NCI-H345 (cell line): ENCODE measurements around the gene PLXDC1.

Source experiments
- DNase-seq: peaks from one replicate; lab custom pipeline; 2025; lab: John Stamatoyannopoulos, UW

Gene PLXDC1

DNA sequence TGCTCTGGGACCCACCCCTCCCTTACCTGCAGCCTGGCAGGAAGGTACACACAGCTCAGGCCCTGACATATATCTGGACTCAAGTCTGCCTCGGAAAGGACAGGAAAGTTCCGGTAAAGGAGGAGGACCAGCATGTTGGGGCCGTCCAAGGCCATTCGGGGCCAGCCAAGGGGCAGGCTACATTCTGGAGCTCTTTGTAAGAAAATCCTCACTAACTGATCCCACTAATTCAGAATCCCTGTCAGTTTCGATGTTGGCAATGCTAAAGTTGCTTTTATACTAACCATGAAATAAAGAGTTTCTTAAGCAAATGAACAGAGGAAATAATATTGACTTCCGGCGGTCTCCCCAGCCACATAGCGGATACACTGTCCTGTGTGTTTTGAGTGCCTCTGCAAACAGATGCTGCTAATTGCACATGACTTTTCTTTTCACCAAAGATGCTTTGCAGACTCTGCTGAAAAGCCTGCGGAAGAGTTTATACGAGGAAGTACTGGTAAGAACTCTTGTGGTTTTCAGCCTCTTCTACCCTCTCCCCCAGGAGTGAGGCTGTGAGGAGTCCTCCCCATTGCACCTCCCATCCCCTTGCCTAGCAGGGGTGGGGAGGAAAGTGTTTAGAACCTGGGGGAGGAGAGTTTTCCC is 54.8 kb downstream of the PLXDC1 start:
- DNase-seq, result no peak

DNA sequence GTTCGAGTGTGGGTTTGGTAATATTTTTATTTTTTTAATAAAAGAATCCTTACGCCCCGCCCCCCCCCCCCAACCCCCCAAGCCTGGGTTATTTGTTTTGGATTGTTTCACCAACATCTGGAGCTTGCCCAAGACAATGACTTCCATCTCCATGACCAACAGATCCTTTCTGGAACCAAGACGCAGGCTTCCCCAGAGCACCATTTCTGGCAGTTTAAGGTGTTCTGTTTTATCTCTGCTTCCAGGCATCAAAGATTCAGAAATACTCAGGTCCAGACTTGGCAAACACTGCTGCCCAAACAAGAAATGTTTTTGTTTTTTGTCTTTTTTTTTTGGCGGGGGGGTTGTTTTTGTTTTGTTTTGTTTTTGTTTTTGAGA is 56.1 kb downstream of the PLXDC1 start:
- no peak for DNase-seq

DNA sequence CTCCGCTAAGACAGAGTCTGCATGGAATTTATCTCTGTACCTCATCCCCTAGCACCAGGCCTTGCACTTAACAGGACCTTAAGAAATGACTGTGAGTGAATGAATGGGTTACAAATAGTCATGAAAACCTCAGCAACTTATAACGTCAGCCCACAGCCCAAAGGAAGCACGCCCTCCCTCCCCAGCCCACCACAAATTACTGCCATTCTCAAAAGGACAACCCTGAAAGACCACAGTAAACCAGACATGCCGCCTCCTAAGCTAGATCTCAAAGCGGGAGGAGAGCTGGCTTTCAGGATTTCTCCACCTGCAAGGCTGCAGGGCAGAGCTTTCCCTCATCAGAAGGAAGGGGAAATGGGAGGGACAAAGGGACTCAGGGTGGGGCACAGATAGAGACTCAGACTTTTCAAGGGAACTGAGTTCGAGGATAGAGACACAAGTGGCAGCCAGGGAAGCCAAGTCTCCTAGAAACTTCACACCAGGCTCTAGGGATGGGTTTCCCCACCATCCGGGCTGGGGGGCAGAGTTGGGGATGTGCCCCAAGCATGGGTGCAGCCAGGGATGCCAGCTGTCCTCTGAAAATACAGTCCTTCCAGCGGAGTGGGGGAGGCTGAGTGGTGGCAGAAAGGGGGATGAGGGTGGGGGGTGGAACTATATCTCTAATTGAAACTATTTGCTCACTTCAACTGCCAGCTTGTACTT is 56.7 kb downstream of the PLXDC1 start:
- DNase-seq, result no peak

DNA sequence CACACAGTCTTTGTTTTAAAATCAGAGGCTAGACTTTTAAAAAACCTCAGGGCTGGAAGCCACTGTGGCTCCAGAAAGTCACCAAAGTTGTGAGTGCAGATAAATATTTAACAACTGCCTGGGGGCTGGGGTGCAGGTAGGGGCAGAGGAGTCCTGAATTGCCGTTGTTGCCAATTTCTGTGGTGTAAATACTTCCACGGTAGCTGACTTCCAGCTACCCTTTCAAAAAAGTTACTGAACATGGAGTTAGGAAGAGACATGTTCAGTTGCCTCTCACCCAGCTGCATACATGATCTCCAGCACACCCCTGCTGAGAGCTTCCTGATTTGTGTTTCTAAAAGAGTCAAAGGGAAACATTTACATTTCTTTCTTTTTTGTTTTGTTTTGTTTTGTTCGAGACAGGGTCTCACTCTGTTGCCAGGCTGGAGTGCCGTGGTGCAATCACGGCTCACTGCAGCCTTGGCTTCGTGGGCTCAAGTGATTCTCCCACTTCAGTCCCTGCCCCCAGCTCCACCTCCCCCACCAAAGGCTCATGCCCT is 58.7 kb downstream of the PLXDC1 start:
- DNase-seq, result no peak

DNA sequence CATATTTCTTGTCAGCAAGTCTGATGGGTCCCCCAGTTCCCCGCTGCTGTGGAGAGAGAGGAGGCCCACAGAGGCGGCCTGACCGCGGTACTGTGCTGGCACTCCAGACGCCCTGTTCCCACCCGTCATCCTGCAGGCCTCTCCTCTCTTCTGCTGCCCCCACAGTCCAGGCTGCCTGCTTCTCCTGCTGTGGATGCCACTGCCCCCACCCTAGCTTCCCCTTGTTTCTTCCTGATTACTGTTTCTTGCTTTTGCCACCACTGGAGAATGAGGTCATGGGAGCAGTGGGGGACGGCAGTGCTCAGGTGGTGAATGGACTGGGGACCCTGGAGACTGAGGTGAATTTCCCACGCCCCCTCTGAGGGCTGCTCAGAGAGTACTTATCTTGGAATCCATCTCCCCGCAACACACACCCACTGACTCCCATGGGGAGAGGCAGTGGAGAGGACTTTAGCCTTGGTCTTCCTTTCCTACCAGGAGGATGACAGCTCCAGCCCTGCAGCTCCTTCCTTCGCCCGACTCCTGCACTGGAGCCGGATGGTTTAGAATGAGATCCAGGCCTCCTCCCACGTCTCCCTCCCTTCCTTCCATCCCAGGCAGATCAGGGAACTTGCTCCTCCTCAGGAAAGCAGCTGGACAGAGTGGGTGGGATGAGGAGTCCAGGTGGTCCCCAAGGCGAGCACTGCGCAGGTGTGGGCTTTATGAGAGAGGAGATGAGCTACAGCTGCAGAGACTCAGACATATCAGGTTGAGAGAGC is 60.4 kb downstream of the PLXDC1 start:
- DNase-seq, result no peak

DNA sequence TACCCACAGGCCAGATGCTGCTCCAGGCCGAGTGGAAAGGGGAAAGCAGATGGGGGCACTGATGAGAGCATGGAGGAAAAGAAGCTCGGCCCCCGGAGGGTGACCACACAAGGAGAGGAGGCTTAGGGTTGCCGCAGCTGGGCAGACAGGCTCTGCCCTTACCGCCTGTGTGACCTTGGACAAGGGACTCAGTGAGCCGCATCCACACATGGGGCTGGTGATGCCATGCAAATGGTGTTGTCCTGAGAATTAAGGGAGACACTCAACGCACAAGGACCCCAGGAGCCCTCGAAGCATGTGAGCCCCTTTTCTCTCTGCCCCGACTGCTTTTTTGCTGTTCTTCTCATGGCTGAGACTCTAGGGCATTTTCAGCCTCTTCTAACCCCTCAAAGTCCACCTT is 61.0 kb downstream of the PLXDC1 start:
- no peak for DNase-seq

DNA sequence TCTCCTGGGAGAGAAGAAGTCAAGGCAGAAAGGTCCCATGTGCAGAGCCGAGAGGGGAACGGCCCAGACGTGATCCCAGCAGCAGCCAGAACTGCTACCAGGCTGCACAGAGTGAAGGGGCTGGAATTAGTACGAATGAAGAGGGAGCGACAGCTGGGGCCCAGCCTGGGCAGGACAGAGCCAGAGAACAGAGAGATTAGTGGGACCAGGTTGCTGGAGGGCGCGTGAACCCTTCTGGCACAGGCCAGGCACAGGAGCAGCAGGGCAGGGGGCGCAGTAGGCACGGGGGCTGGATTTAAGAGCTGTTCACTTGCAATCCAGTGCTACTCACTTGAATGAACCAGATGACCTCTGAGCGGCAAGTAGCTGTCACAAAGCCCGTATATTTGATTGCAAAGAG is 66.9 kb downstream of the PLXDC1 start:
- no peak for DNase-seq

DNA sequence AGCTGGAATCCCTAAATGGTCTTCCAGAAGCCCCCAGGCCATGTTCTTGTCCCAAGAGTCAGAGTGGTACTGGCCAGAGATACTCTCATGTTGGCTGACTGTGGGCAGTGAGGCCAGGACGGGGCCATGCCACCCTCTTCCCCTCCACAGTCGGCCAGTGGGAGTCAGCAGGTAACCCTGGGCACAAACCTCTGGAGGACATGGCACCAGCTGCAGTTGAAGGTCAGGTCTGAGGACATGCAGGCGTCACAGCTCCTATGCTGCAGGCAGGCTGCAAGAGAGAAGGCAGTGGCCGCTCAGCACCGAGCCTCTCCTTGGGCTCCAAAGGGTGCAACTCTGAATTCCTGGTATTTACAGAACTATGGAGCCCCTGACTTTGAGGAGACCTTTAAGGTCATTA is 68.2 kb downstream of the PLXDC1 start:
- no peak for DNase-seq

DNA sequence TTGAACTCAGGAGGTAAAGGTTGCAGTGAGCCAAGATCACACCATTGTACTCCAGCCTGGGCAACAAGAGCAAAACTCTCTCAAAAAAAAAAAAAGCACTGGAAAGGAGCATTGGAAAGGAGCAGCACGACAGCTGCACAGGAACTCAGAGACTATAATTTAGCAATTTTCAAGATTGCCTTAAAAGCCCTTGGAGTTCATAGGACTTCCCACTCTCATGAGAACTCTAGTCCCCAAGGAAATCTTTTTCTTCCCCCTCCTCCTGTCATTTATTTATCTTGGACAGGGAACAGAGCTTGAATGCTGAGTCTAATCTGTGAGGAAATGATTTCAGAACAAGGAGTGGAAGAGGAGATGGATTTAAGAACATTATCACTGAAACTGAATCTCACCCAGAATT is 69.0 kb downstream of the PLXDC1 start:
- DNase-seq, result no peak

DNA sequence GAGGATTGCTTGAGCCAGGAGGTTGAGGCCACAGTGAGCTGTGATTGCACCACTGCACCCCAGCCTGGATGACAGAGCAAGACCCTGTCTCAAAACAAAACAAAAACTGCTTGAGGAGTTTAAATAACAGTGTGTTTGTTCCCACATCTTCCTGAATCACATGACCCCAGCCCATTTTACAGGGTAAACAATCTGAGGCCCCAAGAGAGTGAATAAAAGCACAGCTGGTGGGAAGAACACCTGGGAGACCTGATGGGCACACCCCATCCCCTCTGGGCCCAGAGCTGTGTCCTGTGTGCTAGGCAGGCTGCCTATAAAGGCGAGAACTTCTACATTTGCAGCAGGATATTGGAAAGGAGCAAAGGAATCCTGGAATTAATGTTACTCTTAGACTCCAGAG is 69.6 kb downstream of the PLXDC1 start:
- peak; percentile 22 for DNase-seq

DNA sequence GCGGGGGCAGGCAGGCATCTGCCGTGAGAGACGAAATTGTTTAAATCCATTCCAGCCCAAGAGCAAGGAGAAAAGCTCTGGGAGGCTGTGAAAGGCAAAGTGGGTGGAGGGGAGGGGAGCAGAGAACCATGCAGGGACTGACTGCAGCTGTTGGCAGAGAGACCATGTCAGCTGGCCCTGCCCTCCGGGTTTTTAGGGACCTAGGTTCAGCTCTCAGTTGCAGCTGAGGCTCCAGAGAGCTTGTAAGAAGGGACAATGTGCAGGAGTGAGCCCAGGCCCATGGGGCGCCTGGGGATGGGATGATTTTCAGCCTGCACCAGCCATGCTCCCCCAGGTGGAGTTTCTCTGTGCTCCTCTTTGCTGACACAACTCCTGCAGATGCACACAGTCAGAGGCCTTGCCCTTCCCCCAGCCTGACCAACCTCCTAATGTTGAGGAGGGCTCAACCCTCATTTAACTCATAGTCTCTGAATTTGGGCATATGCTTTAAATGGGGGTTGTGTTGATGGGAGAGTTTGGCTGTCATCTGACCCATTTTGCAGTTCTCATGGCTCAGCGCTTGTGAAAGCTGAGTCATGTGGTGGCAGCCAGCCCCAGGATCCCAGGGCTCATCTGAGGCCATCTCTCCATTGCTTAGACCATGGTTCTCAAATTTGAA is 70.9 kb downstream of the PLXDC1 start:
- no peak for DNase-seq

DNA sequence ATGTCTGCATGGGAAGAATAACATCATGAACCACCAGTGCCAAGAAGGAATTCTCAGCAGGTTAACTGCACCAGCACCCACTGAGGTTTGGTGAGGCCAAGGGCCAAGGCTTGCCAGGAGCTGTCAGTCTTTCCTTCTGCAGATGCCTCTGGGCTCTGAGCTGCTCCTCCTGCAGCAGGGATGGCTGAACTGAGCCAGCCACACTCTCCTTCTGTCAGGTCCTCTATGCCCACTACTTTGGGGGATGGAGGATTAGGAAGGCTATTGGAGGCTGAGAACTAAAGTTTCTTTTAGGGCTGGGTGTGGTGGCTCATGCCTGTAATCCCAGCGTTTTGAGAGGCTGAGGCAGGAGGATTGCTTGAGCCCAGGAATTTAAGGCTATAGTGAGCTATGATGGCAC is 71.6 kb downstream of the PLXDC1 start:
- no peak for DNase-seq

DNA sequence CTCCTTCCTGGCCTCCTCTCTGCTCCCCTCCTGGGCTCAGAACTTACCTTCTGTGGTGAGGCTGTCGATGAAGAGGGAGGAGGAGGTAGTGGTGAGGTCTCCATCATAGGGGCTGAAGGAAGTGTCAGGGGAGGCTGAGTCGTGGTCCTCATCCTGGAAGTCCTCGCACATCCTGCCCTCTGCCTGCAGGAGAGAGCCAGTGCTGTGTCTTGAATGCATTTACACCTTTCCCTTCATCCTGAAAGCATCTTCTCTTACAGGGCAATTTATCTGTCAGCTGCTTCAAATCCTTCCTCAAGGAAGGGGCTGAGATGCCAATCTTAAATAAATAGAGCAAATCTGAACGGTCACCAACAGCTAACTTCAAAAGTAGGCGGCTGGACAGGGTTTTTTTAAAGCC is 73.6 kb downstream of the PLXDC1 start:
- DNase-seq, result no peak

DNA sequence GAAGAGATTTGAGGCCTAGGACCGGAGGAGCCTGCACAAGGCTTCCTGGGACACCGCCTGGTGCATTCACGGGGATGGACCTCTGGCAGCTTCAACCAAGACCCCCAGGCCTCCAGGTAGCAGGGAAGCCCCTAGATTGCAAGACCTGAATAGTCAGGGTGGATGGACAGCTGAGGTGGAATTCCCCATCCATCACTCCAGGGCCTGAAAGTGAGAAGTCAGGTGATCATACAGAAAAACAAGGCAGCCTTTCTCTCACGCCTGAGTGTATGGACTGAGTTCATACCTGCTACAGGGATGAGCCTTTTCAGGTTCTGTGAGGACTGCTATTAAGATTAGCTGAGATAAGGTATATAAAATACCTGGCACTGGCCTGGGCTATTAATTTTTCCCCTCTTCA is 74.2 kb downstream of the PLXDC1 start:
- DNase-seq, result no peak

DNA sequence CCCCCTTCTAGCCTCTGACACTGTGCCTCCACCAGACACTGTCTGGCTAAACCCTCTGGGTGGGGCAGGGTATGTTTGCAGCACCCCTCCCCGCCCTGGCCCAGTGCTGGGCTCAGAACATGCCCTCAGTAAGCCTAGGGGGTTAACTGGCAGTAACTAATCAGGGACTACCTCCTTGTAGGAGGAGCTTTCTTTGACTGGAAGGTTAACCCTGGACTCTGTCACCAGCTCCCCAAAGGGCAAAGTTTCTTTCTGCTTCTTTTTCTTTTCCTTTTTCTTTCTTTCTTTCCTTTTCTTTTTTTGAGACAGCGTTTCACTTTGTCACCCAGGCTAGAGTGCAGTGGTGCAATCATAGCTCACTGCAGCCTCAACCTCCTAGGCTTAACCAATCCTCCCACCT is 76.8 kb downstream of the PLXDC1 start:
- no peak for DNase-seq

DNA sequence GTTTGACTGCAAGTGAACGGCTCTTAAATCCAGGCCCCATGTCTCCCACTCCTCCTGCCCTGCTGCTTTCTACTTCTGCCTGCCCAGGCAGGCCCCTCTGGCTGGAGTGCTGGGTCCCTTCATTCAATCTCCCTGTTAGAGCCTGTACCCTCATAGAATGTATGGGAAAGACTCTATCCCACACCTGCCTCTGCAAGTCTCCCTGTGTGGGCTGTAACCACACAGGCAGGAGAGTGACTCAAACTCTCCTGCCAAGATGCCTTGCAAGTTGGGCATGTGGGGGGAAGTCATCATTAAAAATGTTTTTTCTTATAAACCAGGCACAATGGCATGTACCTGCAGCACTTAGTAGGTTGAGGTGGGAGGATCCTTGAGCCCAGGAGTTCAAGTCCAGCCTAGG is 77.5 kb downstream of the PLXDC1 start:
- peak; percentile 14 for DNase-seq

DNA sequence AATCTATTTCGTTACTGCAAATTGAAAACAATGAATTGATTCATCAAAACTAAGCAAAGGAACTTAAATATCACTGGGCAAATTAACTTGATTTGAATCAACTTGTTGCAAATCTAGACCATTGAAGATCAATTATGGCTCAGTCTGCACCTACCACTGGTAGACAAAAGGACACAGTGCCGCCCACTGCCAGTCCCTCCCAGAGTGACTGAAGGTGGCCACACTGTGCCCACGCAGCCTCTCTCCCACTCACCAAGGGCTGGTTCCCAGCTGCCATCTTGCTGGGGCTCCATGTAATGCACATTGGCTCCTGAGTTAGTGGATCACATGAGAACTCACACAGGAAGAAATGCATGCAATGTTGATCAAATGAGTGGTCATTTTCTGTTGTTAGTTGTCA is 78.1 kb downstream of the PLXDC1 start:
- no peak for DNase-seq

DNA sequence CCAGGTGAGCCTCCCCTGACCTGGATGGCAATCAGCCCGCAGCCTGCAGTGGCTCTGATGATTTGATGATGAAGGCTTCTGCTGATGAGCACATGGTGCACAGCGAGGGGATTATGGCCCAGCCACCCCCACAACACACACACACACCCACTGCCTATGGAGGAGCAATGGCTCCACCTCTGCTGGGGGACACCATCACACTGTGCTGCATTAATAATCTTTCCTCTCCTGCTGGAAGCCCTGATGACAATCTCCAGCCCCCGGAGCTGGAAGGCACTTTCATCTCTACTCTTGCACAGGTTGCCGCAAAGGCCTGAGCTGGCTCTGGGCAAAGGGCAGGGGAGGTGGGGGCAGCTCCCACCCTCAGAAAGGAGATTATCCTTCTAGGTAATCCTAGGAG is 79.9 kb downstream of the PLXDC1 start:
- DNase-seq, result no peak

DNA sequence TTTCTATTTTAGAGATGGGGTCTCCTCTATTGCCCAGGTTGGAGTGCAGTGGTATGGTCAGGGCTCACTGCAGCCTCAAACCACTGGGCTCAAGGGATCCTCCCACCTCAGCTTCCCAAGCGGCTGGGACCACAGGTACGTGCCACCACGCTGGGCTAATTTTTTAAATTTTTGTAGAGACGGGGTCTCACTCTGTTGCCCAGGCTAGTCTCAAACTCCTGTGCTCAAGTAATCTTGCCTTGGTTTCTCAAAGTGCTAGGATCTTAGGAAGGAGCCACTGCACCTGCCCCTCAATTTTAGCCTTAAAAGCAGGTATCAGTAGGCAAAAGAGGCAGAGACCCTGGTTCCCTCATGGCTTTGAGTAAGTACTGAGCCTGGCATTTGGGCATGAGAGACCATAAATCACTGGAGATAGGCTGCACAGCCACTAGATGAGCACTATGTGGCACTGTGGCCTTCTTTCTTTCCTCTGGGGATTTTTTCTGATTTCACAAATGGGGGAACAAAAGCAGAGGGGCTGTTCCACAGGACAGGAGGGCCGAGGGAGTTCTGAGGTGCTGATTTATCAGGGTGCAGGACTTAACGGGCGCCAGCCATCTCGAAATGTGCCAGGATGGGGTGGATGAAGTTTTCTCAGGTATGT is 82.2 kb downstream of the PLXDC1 start:
- peak; percentile 8 for DNase-seq

DNA sequence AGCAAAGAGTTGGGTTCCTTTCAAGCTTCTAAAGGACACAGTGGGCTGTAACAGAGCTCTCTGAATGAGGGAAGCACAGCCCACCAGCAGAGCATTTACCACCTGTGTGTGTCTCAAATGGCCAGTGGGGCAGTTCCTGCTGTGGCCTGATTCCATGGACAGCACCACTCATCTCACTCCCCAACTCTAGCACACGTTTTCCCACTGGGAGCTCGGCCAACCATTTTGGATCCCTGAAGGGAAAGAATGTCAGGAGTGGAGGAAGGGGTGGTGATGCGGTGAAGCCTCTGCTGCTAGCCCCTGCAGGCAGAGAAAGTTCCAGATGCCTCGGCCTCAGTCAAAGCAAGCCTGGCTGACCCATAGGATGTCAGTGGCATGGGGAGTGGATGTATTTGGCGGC is 86.6 kb downstream of the PLXDC1 start:
- no peak for DNase-seq

DNA sequence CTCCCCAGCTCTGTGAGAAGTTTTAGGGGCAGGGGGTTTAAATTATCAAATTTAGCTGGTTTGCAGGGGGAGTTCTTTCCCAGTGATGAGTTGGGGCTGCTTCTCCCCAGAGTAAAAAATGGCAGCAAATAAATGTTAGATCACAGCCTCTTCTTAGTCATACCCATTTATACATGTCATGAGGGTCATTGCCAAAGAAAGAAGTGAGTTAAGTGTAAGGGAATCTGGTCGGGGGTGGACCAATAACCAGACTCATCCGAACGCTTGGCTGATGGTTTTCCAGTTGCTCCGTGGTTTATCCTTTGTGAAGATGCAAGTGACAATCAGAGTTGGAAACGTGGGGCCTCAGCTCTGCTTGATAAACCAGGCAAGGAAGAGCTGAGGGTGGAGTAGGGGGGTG is 87.1 kb downstream of the PLXDC1 start:
- DNase-seq, result no peak

DNA sequence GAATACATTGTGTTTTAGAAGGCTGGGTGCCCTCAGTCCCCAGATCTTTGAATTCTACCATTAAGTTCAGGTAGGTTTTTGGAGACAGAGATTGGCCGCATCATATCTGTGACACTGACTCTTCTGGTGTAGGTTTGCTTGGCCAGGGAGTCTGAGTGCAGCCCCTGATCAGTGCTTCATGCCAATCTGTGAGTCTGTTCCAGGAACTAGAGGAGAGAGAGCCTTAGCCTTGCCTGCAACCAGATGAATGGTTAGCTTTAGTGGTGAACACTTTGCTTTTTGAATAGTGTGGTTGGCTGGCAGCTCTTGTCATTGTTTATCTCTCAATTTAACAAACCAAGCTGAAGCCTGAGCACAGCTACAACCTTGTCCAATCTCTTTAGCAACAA is 87.8 kb downstream of the PLXDC1 start:
- no peak for DNase-seq
